ENCODE results near the gene LYRM7. TPM values are rescaled to one million over a fixed set of nuclear protein-coding genes. Genes with fewer than 3 reads are reported as not detected.
"Not testable (repeated sequence)": the region's sequence is repeated elsewhere in the genome, so short reads cannot be mapped to it uniquely, and the experiment has no call there.

The LYRM7 gene
- polyA plus RNA-seq, 10 donors, result 8.7 to 17.6 (median 14.9) TPM

- no peak for DNase-seq
Measured at GRCh38 chr5:131169810-131170539, 769 bp upstream of the LYRM7 start.

GRCh38 chr5:131171276-131171810 lies 599 bp downstream of the LYRM7 start:
- no peak for DNase-seq

- no peak for DNase-seq
Measured at GRCh38 chr5:131180407-131180806, 9.7 kb downstream of the LYRM7 start.

- no peak for DNase-seq
Measured at GRCh38 chr5:131182839-131183238, 12.1 kb downstream of the LYRM7 start.

GRCh38 chr5:131185523-131186104 lies 14.9 kb downstream of the LYRM7 start:
- no peak for DNase-seq

GRCh38 chr5:131186561-131187256 lies 16.0 kb downstream of the LYRM7 start:
- no peak for DNase-seq

- no peak for DNase-seq
Measured at GRCh38 chr5:131193106-131193505, 22.4 kb downstream of the LYRM7 start.

GRCh38 chr5:131193897-131194296 lies 23.2 kb downstream of the LYRM7 start:
- DNase-seq, result not testable (repeated sequence)

- DNase-seq, result no peak
Measured at GRCh38 chr5:131194725-131195124, 24.0 kb downstream of the LYRM7 start.

GRCh38 chr5:131195696-131196095 lies 25.0 kb downstream of the LYRM7 start:
- DNase-seq, result no peak

GRCh38 chr5:131196331-131196730 lies 25.6 kb downstream of the LYRM7 start:
- DNase-seq, result no peak

GRCh38 chr5:131198625-131199024 lies 27.9 kb downstream of the LYRM7 start:
- no peak for DNase-seq

GRCh38 chr5:131200560-131200959 lies 29.8 kb downstream of the LYRM7 start:
- DNase-seq, result no peak

- no peak for DNase-seq
Measured at GRCh38 chr5:131204964-131205363, 34.2 kb downstream of the LYRM7 start.

- DNase-seq, result no peak
Measured at GRCh38 chr5:131206061-131206460, 35.3 kb downstream of the LYRM7 start.

- no peak for DNase-seq
Measured at GRCh38 chr5:131206772-131207171, 36.0 kb downstream of the LYRM7 start.

GRCh38 chr5:131209175-131209505 lies 38.4 kb downstream of the LYRM7 start:
- DNase-seq, result no peak

GRCh38 chr5:131209506-131210150 lies 38.9 kb downstream of the LYRM7 start:
- peak in 2 of 3 donors; percentile 10 to 15 for DNase-seq

GRCh38 chr5:131210151-131210510 lies 39.4 kb downstream of the LYRM7 start:
- no peak for DNase-seq

- DNase-seq, result no peak
Measured at GRCh38 chr5:131211669-131212068, 40.9 kb downstream of the LYRM7 start.

GRCh38 chr5:131212471-131213021 lies 41.8 kb downstream of the LYRM7 start:
- no peak for DNase-seq

GRCh38 chr5:131214609-131215227 lies 44.0 kb downstream of the LYRM7 start:
- DNase-seq, result peak in 1 of 3 donors; percentile 18
